ENCODE measurements around the gene AIG1.

Gene AIG1

DNA sequence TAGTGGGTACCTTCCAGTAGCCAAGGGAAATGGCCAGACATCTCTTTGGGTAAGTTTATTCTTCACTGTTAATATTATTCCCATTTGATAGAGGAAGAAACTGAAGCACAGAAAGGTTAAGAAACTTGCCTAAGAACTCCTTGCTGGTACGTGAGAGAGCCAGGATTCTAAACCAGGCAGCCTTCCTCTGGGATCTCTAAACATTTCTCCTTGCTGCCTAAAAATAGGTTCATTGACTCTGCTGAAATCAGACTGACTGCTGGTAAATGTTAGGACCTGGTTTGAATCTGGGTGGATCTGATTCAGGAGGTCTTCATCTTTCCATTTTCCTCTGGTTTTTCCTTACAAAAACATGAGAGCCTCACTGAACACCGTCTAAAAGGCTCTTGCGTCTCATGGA is 186.9 kb downstream of the AIG1 start:
- H3K36me3 ChIP-seq (ENCODE audit: control insufficient read depth, insufficient read depth, low read length), result no peaks in the 10 kb centered on the region
- no peak overlapping the region for H3K4me3 ChIP-seq (ENCODE audit: low read depth, low read length)
- no peaks in the 10 kb centered on the region for H3K9me3 ChIP-seq (ENCODE audit: control insufficient read depth, insufficient read depth, low read length)
- no peaks in the 10 kb centered on the region for H3K27me3 ChIP-seq (ENCODE audit: control insufficient read depth, insufficient read depth, low read length)
- no peaks in the 10 kb centered on the region for H3K4me1 ChIP-seq (ENCODE audit: control insufficient read depth, insufficient read depth, low read length)
- H3K9ac ChIP-seq (ENCODE audit: low read depth, low read length), result no peak overlapping the region

DNA sequence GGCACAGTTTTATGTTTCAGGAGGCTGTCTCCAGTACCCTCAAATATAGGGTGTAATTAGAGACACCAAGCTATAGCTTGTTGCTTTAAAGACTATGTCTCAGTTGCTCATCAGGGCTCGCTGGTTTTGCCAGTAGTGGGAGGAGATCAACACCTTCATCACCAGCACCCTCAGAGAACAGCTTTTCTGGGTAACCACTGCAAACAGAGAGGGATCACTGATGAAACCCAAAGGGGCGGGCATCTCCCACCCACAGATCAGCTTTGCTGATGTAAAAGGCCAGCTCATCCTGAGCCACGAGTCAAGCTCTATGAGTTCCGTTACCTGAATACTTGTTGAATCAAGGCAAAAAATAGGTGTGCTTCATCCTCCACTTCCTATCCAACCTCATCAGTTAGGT is 187.7 kb downstream of the AIG1 start:
- Histone ChIP-seq H3K27me3 (ENCODE audit: control insufficient read depth, insufficient read depth, low read length) (no peaks in the 10 kb centered on the region), H3K9me3 (ENCODE audit: control insufficient read depth, insufficient read depth, low read length) (no peaks in the 10 kb centered on the region), H3K4me1 (ENCODE audit: control insufficient read depth, insufficient read depth, low read length) (no peaks in the 10 kb centered on the region), H3K4me3 (ENCODE audit: low read depth, low read length) (no peak overlapping the region), H3K36me3 (ENCODE audit: control insufficient read depth, insufficient read depth, low read length) (no peaks in the 10 kb centered on the region), H3K9ac (ENCODE audit: low read depth, low read length) (no peak overlapping the region)

DNA sequence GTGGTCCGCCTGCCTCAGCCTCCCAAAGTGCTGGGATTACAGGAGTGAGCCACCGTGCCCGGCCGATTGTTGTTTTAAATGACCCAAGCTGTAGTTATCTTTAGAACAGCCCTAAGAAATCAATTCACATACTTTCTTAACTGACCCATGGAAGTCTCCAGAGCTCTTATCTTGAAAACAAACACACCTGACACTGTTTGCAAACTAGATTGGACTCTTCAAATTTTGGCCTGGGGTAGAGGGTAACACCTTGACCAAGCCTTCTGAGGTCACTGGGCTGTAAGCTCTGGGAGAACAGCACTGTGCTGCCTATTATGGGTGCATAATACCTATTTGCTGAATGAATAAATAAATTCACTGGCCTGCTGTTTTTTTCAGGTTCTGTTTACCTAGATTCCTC is 190.6 kb downstream of the AIG1 start:
- H3K36me3 ChIP-seq (ENCODE audit: control insufficient read depth, insufficient read depth, low read length), result no peaks in the 10 kb centered on the region
- H3K4me3 ChIP-seq (ENCODE audit: low read depth, low read length), result no peak overlapping the region
- H3K27me3 ChIP-seq (ENCODE audit: control insufficient read depth, insufficient read depth, low read length), result no peaks in the 10 kb centered on the region
- no peak overlapping the region for H3K9ac ChIP-seq (ENCODE audit: low read depth, low read length)
- H3K4me1 ChIP-seq (ENCODE audit: control insufficient read depth, insufficient read depth, low read length), result no peaks in the 10 kb centered on the region
- no peaks in the 10 kb centered on the region for H3K9me3 ChIP-seq (ENCODE audit: control insufficient read depth, insufficient read depth, low read length)

DNA sequence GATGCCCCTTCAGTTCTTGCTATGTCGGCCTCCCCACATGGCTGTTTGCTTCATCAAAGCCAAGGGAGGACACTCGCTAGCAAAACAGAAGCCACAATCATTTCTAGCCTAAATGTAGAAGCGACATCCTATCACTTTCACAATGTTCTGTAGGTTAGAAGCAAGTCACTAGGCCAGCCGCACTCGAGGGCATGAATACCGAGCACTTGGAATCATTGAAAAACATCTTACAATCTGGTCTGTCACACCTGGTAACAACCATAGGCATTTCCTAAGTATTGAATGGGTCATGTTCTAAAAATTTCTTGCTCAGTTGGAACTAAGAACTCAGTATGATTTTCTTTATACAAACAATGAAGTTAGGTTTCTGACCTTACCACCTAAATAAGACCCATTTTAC is 192.3 kb downstream of the AIG1 start:
- H3K27me3 ChIP-seq (ENCODE audit: control insufficient read depth, insufficient read depth, low read length), result no peaks in the 10 kb centered on the region
- H3K36me3 ChIP-seq (ENCODE audit: control insufficient read depth, insufficient read depth, low read length), result no peaks in the 10 kb centered on the region
- H3K9ac ChIP-seq (ENCODE audit: low read depth, low read length), result no peak overlapping the region
- H3K4me1 ChIP-seq (ENCODE audit: control insufficient read depth, insufficient read depth, low read length), result no peaks in the 10 kb centered on the region
- no peak overlapping the region for H3K4me3 ChIP-seq (ENCODE audit: low read depth, low read length)
- no peaks in the 10 kb centered on the region for H3K9me3 ChIP-seq (ENCODE audit: control insufficient read depth, insufficient read depth, low read length)

DNA sequence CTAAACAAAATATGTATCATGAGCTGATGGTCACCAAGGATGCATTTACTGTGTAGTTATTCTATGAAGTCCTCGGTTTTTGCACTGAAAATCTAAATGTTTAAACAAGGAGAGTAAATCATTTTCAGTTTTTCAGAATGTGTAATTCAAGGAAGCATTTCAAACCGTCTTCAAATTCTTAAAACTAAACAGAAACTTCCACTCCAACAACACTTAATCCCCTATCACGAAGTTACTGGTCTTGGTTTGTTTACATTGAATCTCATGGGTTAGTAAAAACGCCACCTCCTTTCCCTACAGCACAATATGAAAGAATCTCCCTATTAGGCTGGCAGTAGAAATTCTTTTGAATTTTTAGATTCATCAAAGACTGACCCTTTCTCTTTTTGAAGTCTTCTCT is 192.9 kb downstream of the AIG1 start:
- Histone ChIP-seq H3K4me3 (ENCODE audit: low read depth, low read length) (no peak overlapping the region), H3K9ac (ENCODE audit: low read depth, low read length) (no peak overlapping the region), H3K27me3 (ENCODE audit: control insufficient read depth, insufficient read depth, low read length) (no peaks in the 10 kb centered on the region), H3K4me1 (ENCODE audit: control insufficient read depth, insufficient read depth, low read length) (no peaks in the 10 kb centered on the region), H3K36me3 (ENCODE audit: control insufficient read depth, insufficient read depth, low read length) (no peaks in the 10 kb centered on the region), H3K9me3 (ENCODE audit: control insufficient read depth, insufficient read depth, low read length) (no peaks in the 10 kb centered on the region)

DNA sequence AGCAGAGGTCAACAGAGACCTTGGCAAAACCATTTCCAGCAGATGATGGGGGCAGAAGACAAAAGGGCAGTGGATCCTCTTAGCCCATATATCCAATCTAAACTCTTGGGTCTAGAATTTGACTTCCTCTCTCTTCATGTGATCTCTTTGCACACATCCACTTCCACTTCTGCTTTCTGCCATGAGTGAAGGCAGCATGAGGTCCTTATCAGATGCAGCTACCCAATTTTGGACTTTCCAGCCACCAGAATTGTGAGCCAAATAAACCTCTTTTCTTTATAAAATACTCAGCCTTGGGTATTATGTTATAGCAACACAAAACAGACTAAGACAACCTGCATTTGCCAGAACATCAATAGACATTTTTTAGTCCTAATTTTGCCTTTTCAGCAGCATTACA is 198.3 kb downstream of the AIG1 start:
- Histone ChIP-seq H3K9ac (ENCODE audit: low read depth, low read length) (no peak overlapping the region), H3K27me3 (ENCODE audit: control insufficient read depth, insufficient read depth, low read length) (no peaks in the 10 kb centered on the region), H3K9me3 (ENCODE audit: control insufficient read depth, insufficient read depth, low read length) (no peaks in the 10 kb centered on the region), H3K4me1 (ENCODE audit: control insufficient read depth, insufficient read depth, low read length) (no peaks in the 10 kb centered on the region), H3K36me3 (ENCODE audit: control insufficient read depth, insufficient read depth, low read length) (no peaks in the 10 kb centered on the region), H3K4me3 (ENCODE audit: low read depth, low read length) (no peak overlapping the region)

DNA sequence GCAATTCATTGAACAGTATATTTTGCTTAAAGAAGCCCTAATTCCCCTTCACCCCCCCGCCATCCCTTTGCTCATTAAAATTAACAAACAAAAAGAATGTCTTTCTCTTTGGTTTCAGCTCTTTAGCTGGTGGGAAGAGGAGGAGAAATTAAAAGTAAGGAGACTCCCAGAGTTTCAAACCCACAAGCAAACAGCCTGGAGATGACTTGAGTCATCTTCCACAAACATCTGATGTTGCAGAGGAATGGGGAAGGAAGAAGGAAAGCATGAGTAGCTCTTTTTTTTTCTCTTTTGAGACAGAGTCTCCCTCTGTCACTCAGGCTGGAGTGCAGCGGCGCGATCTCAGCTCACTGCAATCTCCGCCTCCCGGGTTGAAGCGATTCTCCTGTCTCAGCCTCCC is 200.2 kb downstream of the AIG1 start:
- Histone ChIP-seq H3K27me3 (ENCODE audit: control insufficient read depth, insufficient read depth, low read length) (no peaks in the 10 kb centered on the region), H3K4me3 (ENCODE audit: low read depth, low read length) (no peak overlapping the region), H3K9me3 (ENCODE audit: control insufficient read depth, insufficient read depth, low read length) (no peaks in the 10 kb centered on the region), H3K9ac (ENCODE audit: low read depth, low read length) (no peak overlapping the region), H3K36me3 (ENCODE audit: control insufficient read depth, insufficient read depth, low read length) (no peaks in the 10 kb centered on the region), H3K4me1 (ENCODE audit: control insufficient read depth, insufficient read depth, low read length) (peaks cover 11% of the 10 kb centered on the region)

DNA sequence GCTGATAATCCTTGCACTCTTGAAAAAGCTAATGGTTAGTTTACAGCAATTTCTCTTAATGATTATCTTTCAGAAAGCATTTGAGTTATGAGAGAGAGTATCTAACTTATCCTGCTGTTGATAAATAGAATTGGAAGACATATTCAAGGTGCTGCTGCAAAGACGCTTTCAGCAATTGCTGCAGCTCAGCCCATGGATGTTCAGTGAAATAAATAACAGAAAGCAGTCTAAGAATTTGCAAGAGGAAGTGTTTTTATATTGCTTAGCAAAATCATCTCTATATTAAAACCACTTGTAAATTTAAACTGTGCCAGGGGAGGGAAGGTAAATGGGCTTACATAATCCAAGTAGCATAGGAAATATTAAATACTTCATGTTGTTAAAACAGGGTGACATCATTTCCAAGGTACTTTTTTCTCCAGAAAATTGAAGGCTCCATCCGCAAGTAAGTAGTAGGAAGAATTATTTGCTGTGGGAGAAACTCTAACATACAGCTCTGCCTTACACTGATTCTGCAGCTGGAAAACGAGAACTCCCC is 201.3 kb downstream of the AIG1 start:
- Histone ChIP-seq H3K4me1 (ENCODE audit: control insufficient read depth, insufficient read depth, low read length) (peaks cover 11% of the 10 kb centered on the region), H3K27me3 (ENCODE audit: control insufficient read depth, insufficient read depth, low read length) (no peaks in the 10 kb centered on the region), H3K4me3 (ENCODE audit: low read depth, low read length) (no peak overlapping the region), H3K9ac (ENCODE audit: low read depth, low read length) (no peak overlapping the region), H3K36me3 (ENCODE audit: control insufficient read depth, insufficient read depth, low read length) (no peaks in the 10 kb centered on the region), H3K9me3 (ENCODE audit: control insufficient read depth, insufficient read depth, low read length) (no peaks in the 10 kb centered on the region)

DNA sequence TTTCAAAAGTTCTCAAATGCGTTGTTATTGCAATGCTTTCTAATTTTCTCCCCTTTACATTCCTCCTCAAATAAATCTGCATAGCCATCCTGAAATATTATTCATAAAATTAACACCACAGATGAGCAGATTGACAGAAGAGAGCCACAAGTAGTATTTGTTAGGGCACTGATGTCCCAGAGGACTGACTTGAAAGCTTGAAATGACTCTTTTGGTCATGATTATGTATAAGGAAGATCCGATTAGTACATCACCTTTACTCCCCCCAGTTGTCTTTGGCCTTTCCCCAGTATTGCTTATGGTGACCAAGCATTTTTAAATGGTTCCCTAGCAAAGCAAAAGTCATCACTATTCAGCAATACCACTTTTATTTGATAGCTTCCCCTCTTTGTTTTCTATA is 202.2 kb downstream of the AIG1 start:
- Histone ChIP-seq H3K4me3 (ENCODE audit: low read depth, low read length) (no peak overlapping the region), H3K4me1 (ENCODE audit: control insufficient read depth, insufficient read depth, low read length) (peaks cover 11% of the 10 kb centered on the region), H3K9me3 (ENCODE audit: control insufficient read depth, insufficient read depth, low read length) (no peaks in the 10 kb centered on the region), H3K27me3 (ENCODE audit: control insufficient read depth, insufficient read depth, low read length) (no peaks in the 10 kb centered on the region), H3K9ac (ENCODE audit: low read depth, low read length) (no peak overlapping the region), H3K36me3 (ENCODE audit: control insufficient read depth, insufficient read depth, low read length) (no peaks in the 10 kb centered on the region)

DNA sequence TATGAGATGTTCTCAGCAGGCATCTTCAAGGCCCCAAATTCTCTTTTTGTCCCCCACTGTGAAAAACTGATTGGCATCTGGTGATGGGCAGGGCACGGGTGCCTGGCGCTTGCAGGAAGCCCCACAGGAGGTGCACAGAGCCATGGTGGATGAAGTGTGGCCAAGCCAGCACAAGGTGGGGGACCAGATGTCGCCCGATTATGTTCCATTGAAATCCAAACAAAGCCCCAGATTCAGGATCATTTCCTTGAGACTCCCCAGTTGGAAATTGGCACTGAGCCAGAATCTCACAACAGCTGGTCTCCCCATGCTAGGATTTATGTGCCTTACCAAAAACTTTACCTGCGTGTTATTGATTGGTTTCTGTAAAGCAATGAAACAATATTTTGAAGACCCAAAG is 203.7 kb downstream of the AIG1 start:
- Histone ChIP-seq H3K27me3 (ENCODE audit: control insufficient read depth, insufficient read depth, low read length) (no peaks in the 10 kb centered on the region), H3K9me3 (ENCODE audit: control insufficient read depth, insufficient read depth, low read length) (no peaks in the 10 kb centered on the region), H3K4me3 (ENCODE audit: low read depth, low read length) (no peak overlapping the region), H3K36me3 (ENCODE audit: control insufficient read depth, insufficient read depth, low read length) (no peaks in the 10 kb centered on the region), H3K4me1 (ENCODE audit: control insufficient read depth, insufficient read depth, low read length) (peaks cover 11% of the 10 kb centered on the region), H3K9ac (ENCODE audit: low read depth, low read length) (no peak overlapping the region)

DNA sequence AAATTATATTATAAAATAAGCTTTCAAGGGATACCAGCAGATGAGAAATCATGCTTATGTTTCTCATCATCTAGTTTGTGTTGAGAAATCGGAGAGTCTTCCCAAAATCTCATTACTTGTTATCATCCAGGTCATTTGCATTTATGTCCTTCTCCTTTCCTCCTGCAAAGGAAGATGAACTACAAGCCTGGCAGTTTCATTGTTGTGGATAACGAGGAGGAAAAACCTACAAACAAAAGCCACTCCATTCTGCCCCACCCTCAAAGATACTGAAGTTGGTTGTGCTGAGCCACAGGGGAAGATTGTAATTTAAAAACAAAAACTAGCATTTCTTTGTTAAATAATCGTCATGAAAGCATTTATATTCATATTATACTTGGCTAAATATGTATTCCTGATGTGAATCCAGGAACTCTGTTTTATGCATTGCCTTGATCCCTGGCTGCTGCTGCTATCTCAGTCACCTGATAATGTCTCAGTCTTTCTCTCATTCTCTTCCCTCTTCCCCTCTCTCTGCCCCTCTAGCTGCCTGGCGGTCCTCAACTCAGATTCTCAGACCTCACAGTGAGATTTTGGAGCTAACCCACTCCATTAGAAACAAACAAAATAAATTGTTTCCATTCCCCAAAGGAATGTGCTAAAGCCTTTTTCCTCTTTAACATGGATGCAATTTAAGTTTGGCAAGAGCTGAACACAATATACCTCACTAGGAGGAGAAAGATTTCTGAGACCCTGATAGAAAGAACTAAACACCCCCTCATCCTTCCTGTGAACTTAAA is 204.5 kb downstream of the AIG1 start:
- H3K4me3 ChIP-seq (ENCODE audit: low read depth, low read length), result no peak overlapping the region
- H3K36me3 ChIP-seq (ENCODE audit: control insufficient read depth, insufficient read depth, low read length), result no peaks in the 10 kb centered on the region
- no peak overlapping the region for H3K9ac ChIP-seq (ENCODE audit: low read depth, low read length)
- H3K27me3 ChIP-seq (ENCODE audit: control insufficient read depth, insufficient read depth, low read length), result no peaks in the 10 kb centered on the region
- no peaks in the 10 kb centered on the region for H3K9me3 ChIP-seq (ENCODE audit: control insufficient read depth, insufficient read depth, low read length)
- peaks cover 11% of the 10 kb centered on the region for H3K4me1 ChIP-seq (ENCODE audit: control insufficient read depth, insufficient read depth, low read length)

DNA sequence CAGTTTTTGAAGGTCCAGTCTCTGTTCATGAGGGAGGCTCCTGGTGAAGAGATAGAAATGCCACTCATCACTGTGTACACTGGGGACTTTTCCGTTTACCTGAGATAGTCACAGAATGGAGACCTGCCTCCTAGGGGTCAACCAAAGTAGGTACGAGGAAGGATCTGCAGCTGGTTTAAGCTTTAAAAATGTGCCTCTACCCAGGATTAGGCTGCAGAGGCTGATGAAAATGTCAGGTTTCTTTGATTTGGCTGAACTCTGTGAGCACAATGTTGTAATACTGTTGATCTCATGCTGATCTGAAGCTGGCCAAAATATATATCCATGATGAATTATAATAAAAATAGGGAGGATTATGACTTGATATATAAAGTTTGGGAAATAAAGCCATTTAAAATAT is 207.1 kb downstream of the AIG1 start:
- Histone ChIP-seq H3K4me3 (ENCODE audit: low read depth, low read length) (no peak overlapping the region), H3K27me3 (ENCODE audit: control insufficient read depth, insufficient read depth, low read length) (no peaks in the 10 kb centered on the region), H3K9ac (ENCODE audit: low read depth, low read length) (no peak overlapping the region), H3K4me1 (ENCODE audit: control insufficient read depth, insufficient read depth, low read length) (peaks cover 11% of the 10 kb centered on the region), H3K36me3 (ENCODE audit: control insufficient read depth, insufficient read depth, low read length) (no peaks in the 10 kb centered on the region), H3K9me3 (ENCODE audit: control insufficient read depth, insufficient read depth, low read length) (no peaks in the 10 kb centered on the region)
